NCI-H524 (cell line): ENCODE results near the gene KIF12.
A peak's percentile ranks its signal among the peaks of the same experiment; 100 is the strongest.

Experiments used
- DNase-seq, 2 experiments: peaks; one replicate each; lab custom pipeline; 2025; lab: John Stamatoyannopoulos, UW

Gene KIF12

DNA sequence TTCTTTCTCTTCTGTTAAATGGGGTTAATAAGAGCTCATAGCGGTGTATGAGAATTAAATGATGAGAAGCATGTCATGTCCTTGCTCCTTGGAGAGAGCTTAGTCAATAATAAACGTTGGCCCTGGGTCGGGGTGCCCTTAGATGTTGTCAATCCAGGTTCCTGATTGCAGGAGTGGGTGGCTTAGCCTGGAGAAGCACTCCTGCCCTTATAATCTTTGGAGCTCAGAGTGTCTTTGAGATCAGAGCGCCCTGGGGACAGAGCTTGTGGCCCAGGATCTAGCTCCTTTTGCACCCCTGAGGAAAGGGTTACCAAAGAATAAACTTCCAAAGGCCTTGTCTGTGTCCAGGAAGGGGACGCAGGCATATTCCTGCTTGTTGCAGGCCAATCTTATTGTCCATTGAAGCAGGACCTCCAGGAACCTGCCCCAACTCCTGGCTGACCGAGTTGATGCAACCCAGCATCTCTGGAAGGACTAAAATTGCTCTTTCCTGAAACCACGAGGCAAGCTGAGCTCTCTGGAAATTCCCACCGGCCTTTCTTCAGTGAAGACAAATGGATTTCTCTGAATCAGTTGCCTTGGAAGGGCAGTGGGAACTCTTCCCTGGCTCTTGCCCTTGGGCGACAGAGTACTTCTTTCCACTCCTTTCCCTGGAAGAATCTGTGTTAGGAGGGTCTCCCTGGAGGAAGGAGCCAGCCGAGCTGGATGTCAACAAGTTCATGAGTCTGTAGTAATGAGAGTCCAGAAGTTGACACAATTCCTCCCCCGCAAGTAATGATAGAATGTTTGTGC, 14.6 kb downstream of the KIF12 start:
- DNase-seq, result no peak

DNA sequence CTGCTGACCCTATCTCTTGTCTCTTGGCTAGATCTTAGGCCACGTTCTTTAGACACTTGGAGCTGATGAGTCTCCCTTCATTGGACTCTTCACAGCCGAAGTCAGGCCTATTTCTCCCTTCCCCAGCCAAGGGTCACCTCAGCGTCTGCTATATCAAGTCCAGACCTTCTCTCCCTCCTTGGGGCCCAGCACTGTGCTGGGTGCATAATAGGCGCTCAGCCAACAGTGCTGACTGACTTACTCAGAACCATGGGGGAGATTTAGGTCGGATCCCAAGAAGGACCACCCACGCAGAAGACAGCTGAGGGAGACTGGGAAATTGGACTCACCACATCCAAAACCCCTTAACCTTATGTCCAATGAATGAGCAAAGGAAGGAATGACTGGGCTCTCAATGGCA, 15.4 kb downstream of the KIF12 start:
- DNase-seq, result no peak

DNA sequence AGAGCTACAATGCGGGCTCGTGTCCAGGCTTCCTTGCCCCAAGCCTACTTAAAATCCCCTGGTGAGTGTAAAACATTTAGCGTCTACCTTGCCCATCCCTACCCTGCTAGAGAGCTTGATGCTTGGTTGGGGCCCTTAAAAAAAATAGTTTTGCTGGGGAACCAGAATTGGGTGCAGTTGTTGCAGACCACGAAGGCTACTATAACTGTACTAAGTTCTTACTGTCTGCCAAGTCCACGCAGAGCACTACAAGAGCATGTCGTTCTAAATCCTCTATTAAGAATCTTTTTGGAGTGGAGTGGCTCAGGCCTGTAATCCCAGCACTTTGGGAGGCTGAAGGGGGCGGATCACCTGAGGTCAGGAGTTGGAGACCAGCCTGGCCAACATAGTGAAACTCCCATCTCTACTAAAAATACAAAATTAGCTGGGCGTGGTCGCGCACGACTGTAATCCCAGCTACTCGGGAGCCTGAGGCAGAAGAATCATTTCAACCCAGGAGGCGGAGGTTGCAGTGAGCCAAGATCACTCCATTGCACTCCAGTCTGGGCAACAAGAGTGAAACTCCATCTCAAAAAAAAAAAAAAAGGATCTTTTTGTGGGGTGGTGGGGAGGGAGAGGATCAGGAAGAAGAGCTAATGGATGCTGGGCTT, 16.2 kb downstream of the KIF12 start:
- DNase-seq, result peak in 1 of 2 experiments; percentile 87

DNA sequence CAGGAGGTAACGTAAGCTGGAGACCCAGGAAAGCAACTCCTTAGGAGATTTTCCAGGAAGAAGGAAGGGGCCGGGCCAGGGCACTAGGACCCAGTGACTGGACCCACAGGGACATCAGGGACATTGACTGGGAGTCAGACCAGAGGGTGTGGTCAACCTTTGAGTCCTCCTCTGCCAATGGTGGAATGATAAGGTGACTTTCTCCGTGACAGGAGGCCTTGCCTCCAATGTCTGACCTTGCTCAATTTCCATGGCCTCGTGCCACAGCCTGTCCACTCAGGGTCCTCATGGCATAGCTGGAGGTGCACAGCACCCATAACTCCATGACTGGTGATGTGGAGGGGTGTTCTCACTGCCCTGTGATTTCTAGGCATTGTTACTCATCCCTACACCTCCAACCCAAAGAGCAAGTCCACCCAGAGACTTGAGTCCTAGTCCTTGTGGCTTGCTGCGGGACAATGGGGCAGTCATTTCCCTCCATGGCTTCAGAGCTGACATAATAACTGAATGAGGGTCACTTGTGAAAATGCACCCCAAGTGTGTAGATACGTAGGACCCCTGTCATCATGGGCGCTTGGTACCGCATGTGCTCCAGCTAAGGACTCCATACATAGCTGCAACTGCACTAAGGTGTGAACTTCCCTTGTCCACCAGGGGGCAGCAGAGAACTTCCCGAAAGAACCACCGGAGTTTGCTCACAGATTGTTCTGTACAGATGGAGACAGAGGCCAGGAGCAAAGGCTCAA, 16.9 kb downstream of the KIF12 start:
- DNase-seq, result peak; percentile 97 to 99

DNA sequence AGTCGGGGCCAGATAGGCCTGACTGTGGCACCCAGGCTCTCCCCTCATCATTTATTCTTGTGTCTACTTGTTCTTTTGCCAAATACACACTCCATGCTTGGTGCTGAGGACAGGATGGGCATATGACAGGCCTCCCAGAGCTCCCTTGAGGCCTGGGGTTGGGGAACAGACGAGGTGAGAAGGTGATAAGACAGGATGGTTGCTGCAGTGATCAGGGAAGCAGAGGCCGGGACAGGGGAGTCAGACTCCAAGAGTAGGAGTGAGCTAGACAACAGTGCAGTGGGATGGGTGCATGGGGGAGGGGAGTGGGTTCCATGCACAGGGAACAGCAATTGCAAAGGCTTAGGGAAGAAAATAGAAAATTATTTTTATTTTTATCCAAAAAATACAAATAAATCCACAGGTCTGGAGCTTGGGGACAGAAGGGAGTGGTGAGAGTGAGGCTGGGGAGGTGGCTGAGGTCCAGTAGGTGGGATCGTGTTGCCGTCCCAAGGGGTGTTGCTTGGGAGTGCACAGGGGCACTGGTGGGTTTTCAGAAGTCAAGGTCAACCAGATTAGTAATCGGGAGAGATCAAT, 17.6 kb downstream of the KIF12 start:
- no peak for DNase-seq

DNA sequence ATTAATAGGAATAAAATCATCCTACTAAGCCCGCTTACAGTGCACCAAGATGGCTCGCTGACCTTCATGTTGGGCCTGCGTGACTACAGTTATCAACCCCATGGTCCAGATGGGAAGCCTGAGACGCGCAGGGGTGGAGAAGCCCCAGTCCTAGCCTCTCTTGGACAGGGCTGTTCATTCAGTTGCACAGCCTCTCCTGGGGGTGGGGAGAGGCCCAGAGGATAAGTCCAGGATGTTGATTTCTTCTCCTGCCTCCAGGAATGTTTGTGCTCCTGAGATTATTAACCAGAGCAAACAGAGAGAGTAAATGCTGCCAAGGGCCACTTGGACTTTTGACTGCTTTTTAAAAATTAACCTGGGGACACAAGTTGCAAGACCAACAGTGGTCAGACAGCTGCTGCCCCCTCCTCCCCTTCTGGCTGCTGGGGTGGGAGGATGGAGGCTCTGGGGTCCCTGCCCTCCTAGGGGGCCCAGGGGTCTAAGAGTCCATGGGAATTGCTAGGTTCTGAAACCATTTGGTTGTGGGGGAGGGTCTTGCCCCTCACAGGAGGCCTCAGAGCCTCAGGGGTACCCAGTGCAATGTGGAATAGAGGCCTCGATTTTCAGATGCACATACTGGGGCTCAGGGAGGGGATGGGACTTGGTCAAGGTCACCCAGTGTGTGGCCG, 18.2 kb downstream of the KIF12 start:
- no peak for DNase-seq

DNA sequence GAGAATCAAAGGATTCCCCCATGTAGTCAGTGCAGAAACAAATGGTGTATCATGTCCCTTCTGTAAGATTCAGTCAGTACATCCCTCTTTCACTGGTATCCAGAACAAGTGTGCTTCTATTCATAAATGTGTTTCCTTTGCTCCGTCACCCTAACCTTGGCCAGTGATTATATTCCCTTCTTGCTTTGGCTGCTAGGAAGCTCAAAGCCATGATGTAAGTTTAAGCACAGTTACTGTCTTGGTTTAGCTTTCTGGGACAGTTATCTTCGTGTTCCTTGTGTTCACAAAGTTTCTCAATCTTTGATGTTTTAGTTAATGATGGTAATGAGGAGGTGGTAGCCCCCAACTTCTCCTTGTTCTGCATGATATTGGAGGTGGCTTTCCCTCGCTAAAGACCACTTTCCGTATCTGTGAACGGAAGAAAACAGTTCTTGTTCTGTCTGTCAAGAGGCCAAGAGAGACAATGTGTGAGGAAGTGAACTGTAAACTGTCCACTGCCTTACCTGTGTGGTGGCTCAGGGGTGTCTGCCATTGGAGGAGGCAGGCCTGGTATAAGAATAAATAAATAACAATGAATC, 18.8 kb downstream of the KIF12 start:
- no peak for DNase-seq

DNA sequence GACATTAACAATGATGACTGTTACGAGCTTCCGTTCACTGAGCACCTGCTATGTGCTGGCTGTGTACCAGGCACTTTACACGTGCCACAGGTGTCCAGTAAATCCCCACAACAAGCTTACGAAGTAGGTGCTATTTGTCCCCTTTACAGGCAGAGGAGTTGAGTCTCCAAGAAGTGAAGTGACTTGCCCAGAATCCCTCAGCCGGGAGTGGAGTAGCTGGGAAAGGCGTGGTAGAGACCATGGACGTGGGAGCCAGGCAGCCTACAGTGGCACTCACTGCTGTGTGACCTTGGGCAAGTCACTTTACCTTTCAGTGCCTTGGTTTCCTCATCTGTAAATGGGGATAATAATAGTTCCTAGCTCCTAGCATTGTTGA, 20.3 kb downstream of the KIF12 start:
- no peak for DNase-seq

DNA sequence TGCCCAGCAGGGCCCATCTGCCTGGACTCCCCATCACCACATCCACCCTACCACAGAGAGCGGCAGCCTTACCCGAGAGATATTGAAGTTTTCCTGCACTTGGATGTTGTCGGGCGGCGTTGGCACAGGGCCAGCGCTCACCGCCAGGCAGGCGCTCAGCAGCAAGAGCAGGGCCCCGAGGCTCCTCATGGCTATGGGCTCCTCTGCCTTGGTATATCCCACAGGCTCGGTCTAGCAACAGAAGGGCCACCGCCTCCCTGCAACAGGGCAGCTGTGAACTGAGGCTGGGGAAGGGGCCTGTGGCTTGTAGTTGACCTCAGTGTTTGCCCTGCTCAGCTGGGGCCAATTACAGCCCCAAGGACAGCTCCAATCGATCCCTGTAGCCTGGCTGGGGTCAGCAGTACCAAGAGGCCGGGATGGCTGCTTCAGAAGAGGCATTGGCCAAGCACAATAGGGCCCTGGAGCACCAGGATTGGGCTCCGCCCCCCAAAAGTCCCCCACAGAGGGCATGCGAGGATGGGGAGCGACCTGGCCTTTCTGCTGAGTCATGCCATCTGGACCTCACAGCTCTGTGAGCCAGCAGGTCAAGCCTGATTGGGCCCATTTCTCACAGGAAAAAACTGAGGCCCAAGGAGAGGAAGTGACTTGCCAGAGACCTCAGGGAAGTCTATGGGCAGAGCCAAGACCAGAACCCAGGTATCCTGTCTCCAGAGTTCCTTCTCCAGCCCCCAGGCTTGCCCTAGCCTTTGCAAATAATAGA, 20.9 kb downstream of the KIF12 start, which contains the start of gene AMBP:
Gene AMBP, minus strand, starts transcription at position 280 of the 760 bp plus-strand sequence. Its CDS starts 91 bp downstream, at position 189.
- no peak for DNase-seq

DNA sequence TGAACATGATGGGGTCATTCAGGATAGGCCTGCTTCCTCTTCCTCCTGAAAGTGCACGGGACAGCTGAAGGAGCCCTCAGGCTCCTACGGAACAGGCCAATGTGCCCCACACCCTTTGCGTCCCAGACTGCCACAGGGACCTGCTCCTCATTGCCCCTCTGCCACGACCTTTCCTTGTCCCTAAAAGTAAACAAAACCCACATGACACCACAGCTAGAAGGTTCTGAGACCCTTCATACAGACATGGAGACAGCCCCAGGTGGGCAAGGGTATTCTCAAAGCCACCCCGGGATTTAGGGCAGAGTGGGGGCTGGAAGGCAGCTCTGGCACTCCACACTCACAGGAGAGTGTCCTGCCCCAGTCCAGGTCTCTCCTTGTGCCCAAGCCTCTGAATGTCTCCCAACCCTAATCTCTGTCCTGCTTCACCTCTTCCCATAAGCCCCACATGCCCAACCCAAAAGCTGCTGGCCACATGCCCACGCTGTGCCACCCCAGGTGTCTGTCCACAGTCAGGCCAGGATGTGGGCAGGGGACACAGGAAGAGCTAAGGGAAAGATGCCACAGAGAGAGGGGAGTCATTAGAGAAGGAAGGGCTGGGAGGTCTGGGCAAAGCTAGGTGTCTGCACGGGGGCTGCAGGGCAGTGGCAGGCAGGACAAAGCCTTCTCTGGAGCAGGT, 21.8 kb downstream of the KIF12 start:
- DNase-seq, result no peak

DNA sequence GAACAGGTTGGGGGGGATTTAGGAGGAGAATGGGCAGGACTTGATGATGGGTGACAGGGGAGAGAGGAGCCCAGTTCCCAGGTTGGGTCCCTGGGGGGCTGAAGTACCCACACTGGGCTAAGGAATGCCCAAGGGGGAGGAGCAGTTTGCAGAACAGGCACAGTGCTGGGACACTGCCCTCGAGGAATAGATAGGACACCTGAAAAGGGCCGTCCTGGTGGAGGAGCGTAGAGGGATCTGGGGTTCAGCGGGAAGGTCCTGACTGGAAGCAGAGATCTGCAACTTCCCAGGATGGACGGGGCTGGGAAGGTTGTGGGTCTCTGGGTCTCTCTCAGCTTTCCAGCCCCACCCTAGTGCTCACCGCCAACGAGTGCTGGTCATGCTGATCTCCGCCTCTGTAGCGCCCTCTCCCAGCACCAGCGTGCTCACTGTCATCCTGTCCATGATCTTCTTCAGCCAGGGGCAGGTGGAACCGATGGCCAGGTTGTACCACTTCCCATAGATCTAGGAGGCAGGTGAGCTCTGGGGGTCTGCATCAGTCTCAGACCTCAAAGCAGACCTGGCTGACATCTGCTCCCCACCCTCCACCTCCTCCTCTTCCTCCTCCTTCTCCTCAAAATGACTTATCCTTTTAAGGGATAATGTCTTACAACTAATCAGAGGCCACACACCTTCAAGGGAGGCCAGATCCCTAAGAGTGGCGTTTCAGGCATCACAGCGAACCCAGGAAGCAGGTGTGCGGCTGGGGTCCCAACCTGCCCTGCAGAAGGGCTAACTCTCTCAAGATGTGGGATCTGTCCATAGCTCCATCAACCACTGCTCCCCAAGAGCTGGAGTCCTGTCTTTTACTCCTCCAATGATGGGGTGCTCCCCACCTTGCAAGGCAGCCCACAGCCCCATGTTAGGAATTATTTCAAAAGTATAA, 22.6 kb downstream of the KIF12 start:
- no peak for DNase-seq

DNA sequence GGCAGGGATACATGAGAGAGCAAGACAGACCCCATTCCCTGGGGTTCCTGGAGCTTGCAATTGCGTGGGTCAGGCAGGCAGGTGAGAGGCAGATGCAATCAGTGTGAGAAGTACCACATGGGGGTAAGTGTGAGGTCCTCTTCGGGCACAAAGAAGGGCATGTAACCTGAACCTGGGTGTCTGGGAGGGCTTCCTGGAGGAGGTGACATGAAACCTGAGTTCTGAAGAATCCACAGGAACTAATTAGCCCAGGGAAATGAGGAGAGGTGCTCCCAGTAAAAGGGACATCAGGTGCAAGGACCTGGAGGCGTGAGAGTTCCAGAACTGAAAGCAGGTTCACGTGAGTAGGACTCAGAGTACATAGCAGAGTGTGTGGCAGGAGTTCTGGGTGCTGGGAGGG, 23.5 kb downstream of the KIF12 start:
- DNase-seq, result no peak

DNA sequence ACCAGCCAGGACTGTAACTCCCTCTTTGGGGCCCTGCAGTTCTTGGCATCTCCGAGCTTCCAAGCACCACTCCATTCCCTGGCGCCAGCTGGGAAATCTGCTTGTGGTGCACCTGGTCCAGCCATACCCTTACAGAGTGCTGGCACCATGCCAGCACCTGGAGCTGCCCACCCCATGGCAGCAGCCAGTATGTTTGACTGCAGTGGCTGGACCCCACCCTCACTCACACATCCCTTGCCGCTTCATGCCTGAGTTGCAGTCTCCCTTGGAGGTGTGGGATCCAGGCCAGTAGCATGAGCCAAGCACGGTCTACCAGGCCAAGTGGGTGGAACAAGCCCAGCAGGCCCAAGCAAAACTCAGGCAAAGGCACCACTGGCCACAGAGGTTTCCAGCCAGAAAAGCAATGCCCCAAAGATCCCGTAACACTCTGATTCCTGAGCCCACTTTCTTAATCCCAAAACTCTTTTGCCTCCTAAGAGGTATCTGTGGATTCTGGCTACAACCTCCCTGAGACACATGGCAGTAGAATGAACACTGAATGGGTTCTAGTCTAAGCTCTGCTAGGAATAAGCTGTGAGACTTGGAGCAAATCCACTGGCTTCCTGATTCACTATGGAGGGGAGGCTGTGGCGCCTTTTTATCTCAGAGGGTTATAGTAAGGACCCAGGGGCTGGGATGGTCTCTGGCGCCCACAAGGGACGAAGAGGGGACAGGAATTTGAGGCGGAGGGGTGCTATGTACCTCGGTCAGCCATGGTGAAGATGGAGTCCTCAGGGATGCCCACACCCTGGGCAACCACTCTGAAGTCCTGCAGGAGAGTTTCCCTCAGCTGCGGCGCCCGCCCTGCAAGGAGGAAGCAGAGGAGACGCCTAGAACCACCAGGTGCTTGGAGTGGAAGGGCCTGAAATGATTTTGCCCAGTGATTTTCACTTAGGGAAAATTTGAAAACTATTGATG, 26.6 kb downstream of the KIF12 start:
- peak; percentile 39 to 68 for DNase-seq

DNA sequence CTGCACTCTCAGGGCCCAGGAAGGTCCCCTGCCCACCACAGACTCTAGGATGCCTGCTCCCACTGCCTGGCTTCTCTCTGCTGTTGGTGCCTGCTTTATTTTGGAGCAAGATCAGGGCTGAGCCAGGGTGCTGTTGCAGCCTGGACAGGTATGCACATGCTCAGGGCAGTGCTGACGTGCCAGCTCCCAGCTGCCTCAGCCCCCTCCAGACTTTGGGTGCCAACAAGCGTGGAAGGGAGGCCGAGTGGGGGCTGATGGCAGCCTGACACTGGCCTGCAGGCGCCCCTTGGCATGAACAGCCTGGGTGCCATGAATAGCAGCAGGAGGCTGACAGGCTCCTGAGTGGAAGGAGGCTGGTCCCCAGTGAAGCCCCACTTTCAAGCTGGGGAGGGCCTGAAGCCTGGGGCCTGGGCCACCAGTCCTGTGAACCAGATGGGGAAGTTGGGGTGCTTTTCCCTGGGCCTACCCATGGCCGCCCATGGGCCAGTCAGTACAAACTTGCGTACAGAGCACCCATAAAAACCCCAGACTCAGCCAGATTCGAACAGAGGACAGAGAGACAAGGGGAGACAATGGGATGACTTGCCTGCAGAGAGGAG, 27.8 kb downstream of the KIF12 start:
- DNase-seq, result no peak

DNA sequence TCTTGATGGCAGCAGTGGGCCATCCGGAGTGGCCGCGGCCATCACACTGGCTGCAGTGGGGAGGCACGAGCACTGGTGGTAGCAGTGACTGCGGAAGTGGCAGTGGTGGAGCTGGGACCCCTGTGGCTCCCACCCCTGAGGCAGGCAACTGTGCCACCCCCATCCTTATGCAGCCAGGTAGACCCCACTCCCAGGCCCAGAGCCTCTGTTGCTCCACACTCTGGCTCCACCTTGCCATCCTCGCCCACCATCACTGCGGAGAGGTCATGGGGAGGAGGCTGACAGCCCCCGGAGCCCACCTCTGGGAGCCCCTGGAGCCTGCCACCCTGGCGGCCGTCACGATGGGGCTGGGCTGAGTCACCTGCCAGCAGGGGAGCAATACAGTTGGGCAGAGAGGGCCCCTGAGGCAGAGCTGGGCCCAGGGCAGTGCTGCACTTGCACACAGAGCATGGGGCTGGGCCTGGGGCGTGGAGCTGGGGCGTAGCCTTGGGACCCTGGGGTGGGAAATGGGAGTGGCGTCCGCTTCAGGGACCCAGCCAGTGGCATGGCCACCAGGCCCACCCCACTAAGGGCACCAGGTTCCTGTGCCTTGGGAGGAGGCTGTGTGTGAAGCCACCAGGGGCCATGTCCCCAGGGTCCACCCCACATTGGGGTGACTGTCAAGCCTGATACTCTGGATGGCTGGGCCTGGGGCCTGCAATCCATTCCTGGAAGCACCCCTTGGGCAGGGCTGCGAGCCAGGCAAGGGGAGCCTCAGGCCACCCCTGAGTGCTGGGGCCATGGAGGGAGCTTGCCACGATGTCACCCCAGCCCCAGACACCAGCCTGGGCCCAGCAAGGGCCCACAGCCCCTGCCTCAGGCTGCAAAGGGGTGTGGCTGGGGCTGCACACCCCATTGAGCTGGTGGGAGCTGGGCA, 28.6 kb downstream of the KIF12 start:
- DNase-seq, result no peak

DNA sequence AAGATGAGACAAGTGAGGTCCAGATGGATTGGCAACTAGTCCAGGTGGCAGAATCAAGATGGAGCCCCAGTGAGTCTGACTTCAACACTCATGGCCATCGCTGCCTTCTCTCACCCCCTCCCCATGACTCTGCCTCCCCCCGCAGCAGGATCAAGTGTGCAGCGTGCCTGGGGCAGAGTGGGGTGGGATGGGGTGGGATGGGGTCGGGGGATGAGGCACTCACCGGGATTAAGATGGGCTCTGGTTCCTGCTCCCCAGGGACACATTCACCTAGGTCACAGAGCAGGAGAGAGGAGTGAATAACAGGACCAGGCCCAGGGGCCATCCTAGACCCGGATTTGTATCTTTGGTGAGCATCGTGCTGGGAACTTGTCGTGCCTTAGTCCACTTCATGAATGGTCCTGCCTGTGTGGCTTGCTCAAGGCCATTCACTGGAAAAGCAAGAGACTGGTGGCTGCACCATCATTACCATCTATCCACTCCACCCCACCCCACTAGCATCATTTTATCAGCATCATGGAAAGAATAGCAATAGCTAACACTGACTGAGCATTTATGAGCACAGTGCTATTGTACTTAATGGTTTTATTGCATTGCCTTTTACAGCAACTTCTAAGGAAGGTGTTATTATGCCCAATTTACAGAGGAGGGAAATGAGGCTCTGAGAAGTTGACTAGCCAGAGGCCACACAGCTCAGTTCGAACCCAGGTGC, 29.5 kb downstream of the KIF12 start:
- peak; percentile 57 to 78 for DNase-seq
